Measurements from ENCODE around the gene OTOA.

Gene OTOA

DNA sequence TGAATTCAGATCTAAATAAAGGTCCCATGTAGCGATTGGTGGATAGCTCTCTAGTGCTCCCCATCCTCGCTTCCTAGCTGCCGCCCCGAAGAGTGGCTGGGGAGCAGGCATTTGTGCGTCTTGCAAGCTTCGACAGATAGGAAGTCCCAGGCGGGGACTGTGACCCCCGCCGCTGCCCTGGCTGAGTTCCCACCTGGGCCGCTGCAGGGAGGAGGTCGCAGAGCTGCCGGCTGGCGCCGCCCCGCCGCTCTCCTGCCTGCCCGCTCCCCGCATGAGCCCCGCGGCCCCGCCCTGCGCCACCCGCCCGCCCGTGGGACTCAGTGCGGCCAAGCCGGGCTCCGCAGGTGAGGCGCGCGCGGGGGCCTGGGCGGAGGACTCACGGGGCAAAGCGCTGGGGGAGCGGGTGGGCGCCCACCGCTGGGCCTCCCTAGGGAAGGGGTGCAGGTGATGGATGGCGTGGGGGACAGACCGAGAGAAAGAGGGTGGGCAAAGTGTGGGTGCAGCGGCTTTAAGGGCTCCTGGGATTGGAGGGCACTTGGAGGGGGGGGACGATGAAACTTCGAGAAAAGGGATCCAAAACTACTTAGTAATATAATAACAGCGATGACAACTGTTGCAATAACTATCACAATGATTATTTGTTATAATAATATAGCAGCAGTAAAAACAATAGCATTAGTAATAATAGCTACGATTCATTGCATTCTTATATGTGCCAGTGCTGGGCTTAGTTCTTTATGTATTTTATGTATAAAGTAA is at the start of gene OTOA:
OTOA (plus strand) TSS at position 80 of the 759 bp plus-strand sequence. CDS start 14,547 bp downstream, outside the sequence.
- TF ChIP-seq POLR2A (IDR thresholded peaks at IDR 0.05; ENCODE audit: extremely low read depth, insufficient read length) (no peak), MYC (IDR thresholded peaks at IDR 0.05; ENCODE audit: low read depth, low read length) (no peak)
- TF ChIP-seq, protein P1, sequence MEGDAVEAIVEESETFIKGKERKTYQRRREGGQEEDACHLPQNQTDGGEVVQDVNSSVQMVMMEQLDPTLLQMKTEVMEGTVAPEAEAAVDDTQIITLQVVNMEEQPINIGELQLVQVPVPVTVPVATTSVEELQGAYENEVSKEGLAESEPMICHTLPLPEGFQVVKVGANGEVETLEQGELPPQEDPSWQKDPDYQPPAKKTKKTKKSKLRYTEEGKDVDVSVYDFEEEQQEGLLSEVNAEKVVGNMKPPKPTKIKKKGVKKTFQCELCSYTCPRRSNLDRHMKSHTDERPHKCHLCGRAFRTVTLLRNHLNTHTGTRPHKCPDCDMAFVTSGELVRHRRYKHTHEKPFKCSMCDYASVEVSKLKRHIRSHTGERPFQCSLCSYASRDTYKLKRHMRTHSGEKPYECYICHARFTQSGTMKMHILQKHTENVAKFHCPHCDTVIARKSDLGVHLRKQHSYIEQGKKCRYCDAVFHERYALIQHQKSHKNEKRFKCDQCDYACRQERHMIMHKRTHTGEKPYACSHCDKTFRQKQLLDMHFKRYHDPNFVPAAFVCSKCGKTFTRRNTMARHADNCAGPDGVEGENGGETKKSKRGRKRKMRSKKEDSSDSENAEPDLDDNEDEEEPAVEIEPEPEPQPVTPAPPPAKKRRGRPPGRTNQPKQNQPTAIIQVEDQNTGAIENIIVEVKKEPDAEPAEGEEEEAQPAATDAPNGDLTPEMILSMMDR (IDR thresholded peaks at IDR 0.05; ENCODE audit: low read depth, low read length) = no peak
- TF ChIP-seq, protein P2, sequence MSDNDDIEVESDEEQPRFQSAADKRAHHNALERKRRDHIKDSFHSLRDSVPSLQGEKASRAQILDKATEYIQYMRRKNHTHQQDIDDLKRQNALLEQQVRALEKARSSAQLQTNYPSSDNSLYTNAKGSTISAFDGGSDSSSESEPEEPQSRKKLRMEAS (IDR thresholded peaks at IDR 0.05; ENCODE audit: low read depth, low read length) = no peak
- DNase-seq (ENCODE audit: low read depth) = no peak
- H3K4me3 ChIP-seq (ENCODE audit: low read depth, low read length) = no peak within 1 kb of the TSS

DNA sequence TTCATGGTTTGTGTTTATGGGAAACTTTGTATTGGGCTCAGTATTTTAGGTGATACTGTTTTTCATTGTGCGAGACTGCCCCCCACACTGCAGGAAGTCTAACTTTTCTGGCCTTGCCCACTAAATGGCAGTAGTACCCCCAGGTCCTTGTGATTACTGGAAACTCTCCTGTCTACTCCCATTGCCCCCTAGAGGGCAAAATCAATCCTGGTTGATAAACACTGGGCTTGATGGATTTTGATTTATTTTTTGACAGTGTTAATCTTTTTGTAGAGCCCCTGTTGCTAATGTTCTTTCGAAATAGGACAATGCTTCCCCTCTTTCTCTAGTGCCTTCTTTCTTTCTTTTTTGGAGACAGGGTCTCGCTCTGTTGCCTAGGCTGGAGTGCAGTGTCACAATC is 48.9 kb upstream of the OTOA start:
- TF ChIP-seq, protein P1 (IDR thresholded peaks at IDR 0.05; ENCODE audit: low read depth, low read length) = peak; percentile 33
- TF ChIP-seq, protein P2 (IDR thresholded peaks at IDR 0.05; ENCODE audit: low read depth, low read length) = no peak
- TF ChIP-seq POLR2A (IDR thresholded peaks at IDR 0.05; ENCODE audit: extremely low read depth, insufficient read length) (no peak), MYC (IDR thresholded peaks at IDR 0.05; ENCODE audit: low read depth, low read length) (no peak)
- peak; percentile 23 for DNase-seq (ENCODE audit: low read depth)
- H3K4me3 ChIP-seq (ENCODE audit: low read depth, low read length) = no peak overlapping the region

DNA sequence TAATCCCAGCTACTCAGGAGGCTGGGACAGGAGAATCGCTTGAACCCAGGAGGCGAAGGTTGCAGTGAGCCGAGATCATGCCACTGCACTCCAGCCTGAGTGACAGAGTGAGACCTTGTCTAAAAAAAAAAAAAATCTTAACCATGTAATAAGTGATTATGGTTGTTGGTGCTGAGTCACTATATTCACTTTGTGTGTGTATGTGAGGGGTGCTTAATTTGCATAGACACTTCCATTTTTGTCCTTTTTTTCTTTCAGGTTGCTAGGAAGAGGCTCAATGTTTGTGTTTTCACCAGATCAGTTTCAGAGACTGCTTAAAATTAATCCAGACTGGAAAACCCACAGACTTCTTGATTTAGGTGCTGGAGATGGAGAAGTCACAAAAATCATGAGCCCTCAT is 46.2 kb upstream of the OTOA start:
- no peak overlapping the region for H3K4me3 ChIP-seq (ENCODE audit: low read depth, low read length)
- no peak for TF ChIP-seq MYC (IDR thresholded peaks at IDR 0.05; ENCODE audit: low read depth, low read length)
- TF ChIP-seq, protein P1 (IDR thresholded peaks at IDR 0.05; ENCODE audit: low read depth, low read length) = no peak
- TF ChIP-seq POLR2A (IDR thresholded peaks at IDR 0.05; ENCODE audit: extremely low read depth, insufficient read length) = no peak
- TF ChIP-seq, protein P2 (IDR thresholded peaks at IDR 0.05; ENCODE audit: low read depth, low read length) = no peak
- DNase-seq (ENCODE audit: low read depth) = peak; percentile 27

DNA sequence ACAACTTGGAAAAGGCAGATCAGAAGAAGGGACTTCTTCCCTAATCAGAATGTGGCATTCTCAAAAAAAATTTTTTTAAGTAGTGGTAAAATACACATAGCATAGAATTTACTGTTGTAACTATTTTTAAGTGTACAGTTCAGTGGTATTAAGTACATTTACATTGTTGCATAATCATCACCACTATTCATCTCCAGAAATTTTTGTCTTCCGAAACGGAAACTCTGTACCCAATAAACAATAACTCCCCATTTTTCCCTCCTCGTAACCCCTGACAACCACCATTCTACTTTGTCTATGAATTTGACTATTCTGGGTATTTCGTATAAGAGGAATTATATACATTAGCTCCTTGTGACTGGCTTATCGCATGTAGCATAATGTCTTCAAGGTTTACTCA is 45.5 kb upstream of the OTOA start:
- no peak for TF ChIP-seq POLR2A (IDR thresholded peaks at IDR 0.05; ENCODE audit: extremely low read depth, insufficient read length)
- TF ChIP-seq, protein P1 (IDR thresholded peaks at IDR 0.05; ENCODE audit: low read depth, low read length) = no peak
- no peak for TF ChIP-seq MYC (IDR thresholded peaks at IDR 0.05; ENCODE audit: low read depth, low read length)
- TF ChIP-seq, protein P2 (IDR thresholded peaks at IDR 0.05; ENCODE audit: low read depth, low read length) = no peak
- no peak for DNase-seq (ENCODE audit: low read depth)

DNA sequence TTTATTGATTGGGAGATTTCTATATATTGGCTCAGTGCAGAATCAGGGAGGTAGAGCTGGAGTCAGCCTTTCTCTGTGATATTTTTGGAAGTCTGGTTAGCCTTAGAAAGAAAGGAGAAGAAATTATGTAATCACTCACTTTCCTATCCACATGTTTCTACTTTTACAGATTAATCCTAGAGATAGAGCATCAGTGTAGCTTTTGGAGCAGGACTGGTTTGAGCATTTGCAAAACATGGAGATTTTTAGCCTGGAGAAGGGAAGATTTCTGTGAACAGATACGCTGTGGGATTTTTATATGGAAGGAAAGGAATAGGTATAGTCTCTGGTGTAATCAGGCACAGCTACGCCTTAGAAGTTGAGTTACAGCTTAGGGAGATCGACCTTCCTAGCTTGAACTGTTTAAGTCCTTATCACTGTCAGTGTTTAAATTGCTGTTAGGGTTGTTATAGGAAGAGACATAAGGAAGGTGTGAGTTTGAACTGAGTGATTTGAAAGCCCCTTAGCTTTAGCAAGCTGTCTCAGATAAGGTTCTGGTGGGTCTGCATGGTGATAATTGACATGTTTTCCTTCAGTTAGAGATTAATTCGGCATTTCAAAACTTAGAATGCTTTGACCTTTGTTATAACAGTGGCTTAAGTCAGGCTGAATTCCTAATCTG is 43.9 kb upstream of the OTOA start:
- TF ChIP-seq, protein P2 (IDR thresholded peaks at IDR 0.05; ENCODE audit: low read depth, low read length) = no peak
- TF ChIP-seq, protein P1 (IDR thresholded peaks at IDR 0.05; ENCODE audit: low read depth, low read length) = no peak
- TF ChIP-seq POLR2A (IDR thresholded peaks at IDR 0.05; ENCODE audit: extremely low read depth, insufficient read length) (no peak), MYC (IDR thresholded peaks at IDR 0.05; ENCODE audit: low read depth, low read length) (no peak)
- no peak for DNase-seq (ENCODE audit: low read depth)

More for the DNA sequence above, 45.5 kb upstream of the OTOA start:
- H3K4me3 ChIP-seq (ENCODE audit: low read depth, low read length) = no peak overlapping the region

More for the DNA sequence above, 43.9 kb upstream of the OTOA start:
- no peak overlapping the region for H3K4me3 ChIP-seq (ENCODE audit: low read depth, low read length)
